C1 segment of cervical spinal cord (tissue), 14 donors: ENCODE data around the gene FPR1.

Source experiments
- DNase-seq, 14 donors: peaks; one replicate each; lab custom pipeline; 2025; lab: John Stamatoyannopoulos, UW

Gene FPR1, protein sequence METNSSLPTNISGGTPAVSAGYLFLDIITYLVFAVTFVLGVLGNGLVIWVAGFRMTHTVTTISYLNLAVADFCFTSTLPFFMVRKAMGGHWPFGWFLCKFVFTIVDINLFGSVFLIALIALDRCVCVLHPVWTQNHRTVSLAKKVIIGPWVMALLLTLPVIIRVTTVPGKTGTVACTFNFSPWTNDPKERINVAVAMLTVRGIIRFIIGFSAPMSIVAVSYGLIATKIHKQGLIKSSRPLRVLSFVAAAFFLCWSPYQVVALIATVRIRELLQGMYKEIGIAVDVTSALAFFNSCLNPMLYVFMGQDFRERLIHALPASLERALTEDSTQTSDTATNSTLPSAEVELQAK

GRCh38 chr19:51751655-51752054 lies at the start of gene FPR1:
Gene FPR1, minus strand, starts transcription at chr19:51751878. Its CDS starts 4,884 bp downstream, at chr19:51746994.
- DNase-seq: peak in 6 of 14 donors; percentile 3 to 30 (median 17)

DNA sequence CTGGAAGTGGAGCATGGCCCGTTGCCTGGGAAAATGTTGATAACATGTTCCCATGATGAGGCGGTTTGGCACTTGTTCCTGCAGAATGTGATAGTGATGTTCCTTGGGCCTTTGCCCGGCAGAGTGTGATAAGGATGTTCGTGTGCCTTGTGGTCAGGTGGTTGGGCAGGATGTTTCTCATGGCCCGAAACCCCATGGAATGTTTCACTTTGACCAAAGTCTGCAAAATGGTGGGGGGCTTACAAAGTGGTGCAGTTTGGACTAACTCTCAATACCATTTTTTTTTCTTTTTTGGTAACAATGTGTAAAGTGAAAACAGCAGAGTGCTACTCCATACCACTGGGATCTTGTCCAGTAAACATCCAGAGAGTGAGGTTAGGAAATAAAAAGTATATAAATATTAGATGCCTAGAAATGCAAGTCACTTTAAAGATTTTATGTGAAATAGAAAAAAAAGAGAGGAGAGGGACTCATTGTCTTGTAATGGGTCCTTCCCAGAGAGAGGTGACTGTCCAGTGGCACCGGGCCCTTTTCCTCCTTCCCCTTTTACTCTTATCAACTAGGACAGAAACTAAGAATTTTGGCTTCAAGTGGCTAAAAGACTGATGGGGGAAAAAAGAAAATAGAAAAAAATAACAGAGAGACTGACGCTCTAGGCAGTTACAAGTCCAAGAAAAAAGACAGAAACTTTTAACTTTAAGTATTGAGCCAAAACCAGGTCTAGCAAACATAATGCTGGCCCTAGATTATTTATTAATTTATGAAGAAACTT lies 49.0 kb upstream of the FPR1 start:
- no peak for DNase-seq

DNA sequence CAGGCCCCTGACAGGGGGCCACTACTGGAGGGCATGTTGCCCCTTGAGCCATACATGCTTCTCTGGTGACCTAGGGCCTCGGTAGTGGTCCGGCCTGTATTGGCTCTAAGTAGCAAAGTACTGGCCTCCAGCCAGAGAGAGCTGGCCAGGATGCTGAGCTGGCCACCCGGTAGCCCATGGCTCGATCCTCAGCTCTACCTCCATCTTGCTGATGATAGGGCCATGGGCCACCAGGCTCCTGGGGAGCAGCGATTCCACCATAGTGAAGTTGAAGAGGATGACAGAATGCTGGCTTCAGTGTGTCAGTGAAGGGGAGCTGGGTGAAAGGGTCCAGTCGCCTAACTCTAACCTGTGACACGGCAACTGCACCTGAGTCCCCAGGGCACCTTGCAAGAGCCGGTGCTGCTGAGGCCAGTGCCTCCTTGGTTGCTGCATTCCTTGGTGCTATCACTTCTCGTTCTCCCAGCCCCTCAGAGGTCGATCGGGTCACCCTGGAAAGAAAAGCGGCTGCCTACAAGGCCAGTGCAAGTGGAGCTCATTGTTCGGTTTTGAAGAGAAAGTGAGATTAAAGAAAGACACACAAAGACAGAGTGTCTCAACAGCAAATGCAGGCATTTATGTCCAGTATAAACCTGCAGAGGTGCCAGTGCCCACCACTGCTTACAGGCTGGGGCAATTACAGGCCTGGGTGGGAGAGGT lies 48.2 kb upstream of the FPR1 start:
- DNase-seq: no peak

DNA sequence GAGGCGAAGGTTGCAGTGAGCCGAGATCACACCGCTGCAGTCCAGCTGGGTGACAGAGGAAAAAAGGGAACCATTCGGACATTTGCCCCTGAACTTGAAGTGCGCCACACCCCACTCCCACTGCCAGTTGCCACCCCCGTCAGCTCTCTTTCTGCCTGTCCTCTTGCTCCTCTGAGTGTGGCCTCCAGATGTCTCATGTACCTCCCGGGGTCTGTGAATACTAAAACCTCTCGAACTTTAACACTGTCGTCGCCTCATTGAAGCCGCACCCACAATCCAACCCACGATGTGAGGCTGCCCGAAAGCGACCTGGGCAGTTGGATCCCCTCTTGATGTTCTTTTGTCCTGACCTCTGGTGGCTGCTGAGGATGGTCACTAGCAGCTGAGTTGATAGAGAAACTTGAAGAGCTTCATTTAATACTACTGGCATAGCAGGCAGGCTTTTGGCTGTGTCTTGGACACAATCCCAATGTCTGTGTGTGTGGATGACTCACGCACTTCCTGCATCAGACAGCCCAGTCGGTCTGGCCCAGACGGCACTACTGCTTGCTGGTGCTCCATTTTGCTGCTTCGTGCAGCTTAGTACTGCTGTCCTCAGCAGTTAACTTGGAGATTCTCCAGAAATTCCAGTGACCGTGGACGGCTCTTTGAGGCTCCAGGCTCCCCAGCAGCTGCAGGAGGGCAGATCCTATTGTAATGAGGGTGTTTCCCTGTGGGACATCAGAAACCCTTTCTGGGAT lies 47.5 kb upstream of the FPR1 start:
- peak in 9 of 14 donors; percentile 20 to 65 (median 39) for DNase-seq

- no peak for DNase-seq
These were observed 46.4 kb upstream of the FPR1 start for GRCh38 chr19:51798062-51798461.

- no peak for DNase-seq
These were observed 45.8 kb upstream of the FPR1 start for GRCh38 chr19:51797480-51797879.

DNA sequence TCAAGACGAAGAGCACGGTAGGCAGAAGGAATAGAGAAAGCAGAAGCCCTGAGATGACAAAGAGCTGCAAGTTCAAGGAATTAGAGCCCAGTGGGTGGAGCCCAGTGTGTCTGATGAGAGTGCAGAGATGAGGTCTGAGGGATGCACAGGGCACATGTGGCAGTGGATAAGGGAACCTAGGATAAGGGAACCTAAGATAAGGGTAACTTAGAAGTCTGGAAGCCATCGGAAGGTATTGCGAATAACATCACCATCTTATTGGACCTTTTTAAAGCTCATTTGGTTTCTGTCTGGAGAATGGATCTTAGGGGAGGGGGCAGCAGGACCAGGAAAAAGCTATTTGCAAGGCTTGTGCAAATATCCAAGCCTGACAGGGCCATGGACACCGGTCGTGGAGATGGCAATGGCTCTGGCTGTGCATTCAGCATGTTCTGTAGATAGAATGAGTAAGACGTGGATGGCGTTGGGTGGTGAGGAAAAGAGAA lies 44.6 kb upstream of the FPR1 start:
- DNase-seq: no peak

DNA sequence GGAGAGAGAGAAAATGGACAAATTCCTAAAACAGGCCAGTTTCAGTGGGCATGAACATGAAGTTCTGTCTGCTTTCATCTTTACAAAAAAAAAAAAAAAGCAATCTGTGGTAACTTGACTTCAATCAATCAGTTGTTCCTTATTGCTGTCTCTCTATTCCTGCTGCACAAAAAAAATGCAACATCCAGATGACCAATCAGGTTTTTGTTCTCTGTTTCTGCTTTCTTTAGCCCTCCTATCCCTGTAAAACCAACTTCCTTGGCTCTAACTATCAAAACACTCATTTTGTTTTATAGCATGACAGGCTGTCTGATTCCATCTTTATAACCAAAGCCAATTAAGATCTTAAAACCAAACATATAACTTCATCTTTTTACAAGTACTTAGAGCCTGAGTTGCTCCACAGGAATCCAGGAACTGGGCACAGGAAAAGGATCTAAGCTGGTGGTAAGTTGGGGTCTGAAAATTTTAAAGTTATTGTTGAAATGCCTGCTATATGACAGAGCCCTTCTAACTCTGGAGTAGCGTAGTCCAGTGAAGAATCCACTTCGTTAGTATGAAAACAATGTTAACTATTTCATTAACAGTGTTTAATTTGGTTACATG lies 43.3 kb upstream of the FPR1 start, which contains the start of gene FPR3:
TSS of gene FPR3 (plus strand) at position 273 of the 606 bp plus-strand sequence. CDS start 28,592 bp downstream, outside the sequence.
- DNase-seq: no peak

DNA sequence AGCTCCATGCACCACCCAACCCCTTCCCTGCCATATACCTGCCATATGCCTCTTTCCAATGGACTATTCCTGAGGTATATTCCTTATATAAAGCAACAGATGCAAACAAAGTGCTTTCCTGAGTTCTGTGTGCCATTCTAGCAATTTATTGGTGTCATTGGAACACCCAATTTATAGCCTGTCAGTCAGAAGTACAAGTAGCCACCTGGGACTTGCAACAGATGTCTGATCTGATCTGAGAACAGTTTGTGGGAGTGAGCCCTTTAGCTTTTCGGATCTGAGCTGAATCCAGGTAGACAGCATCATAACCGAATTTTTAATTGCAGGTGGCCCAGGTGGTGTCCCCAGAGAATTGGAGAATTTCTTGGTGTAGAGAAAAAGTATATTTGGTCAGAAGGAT lies 42.3 kb upstream of the FPR1 start:
- DNase-seq: no peak

DNA sequence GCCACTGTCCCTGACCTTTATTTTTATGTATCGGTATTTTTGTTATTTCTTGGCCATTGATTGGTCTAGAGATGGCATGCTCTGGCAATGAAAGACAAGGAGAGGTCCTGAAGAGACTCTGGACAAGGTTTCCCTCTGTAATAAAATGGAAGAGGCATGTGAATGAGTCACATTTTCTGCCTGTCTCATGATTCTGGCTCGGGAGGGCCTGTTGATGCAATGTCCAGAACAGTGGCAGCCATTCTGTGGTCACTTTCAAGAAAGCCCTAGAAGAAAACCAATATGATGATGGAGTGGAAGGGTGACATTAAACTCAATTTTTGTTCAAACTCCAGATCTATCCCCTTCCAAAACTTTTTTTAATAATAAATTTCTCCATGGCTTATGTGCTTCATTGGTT lies 41.3 kb upstream of the FPR1 start:
- DNase-seq: no peak

DNA sequence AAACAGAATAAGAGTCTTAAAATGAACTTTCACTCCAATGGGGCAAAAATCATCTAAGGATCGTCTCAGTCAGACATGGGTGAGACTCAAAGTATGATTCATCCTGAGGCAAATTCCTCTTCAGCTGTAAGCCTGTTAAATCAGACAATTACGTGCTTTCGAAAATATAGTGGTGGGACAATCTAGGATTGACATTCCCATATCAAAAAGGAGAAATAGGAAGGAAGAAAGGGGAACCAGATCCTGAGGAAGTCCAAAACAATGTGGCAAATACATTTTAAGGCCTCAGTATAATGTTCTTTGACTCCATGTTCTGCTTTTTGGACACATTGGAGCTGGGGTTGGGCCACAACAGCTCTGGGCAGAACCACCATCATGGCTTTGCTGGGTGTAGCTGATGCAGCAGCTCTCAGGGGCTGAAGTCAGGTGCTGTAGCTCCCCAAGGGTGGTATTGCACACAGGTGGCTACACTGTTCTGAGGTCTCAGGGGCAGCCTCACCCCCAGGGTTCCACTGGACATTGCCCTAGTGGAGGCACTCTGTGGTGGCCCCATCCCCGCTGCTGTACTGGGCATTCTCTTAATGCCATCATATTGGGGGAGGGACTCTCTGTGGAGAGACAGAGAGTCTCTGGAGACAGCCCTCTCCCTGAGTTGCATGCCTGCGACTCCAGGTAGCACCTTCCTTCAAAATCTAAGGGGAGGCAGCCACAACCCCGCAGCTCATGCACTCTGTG lies 37.5 kb upstream of the FPR1 start:
- DNase-seq: no peak

GRCh38 chr19:51788029-51788428 lies 36.4 kb upstream of the FPR1 start:
- DNase-seq: no peak

DNA sequence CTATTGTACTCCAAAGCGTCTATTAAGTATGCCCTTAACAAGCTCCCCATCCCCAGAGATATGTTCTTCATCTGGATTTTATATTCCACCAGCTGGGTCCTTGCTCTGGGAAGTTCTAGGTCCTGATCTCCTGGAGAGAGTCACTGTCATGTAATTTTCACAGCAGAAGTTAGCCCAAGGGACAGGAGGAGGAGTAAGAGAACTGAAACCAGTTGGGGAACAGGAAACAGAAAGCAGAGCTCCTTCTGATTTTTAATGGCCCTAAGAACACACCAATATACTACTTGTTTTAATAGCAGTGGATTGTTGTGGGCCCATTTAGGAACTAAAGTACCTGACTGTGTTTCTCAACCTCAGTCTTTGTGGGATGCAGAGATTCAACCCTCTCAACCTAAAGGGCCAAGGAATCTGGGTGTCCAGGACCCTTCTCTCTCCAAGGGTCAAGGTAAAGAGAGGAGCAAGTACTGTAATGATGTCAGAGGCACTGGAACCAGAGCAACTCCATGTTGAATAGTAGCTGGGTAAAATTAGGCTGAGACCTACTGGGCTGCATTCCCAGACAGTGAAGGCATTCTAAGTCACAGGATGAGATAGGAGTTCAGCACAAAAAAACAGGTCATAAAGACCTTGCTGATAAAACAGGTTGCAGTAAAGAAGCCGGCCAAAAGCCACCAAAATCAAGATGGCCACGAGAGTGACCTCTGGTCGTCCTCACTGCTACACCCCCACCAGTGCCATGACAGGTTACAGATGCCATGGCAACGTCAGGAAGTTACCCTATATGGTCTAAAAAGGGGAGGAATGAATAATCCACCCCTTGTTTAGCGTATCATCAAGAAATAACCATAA lies 35.2 kb upstream of the FPR1 start:
- DNase-seq: peak in 1 of 14 donors; percentile 3

GRCh38 chr19:51784922-51785690 lies 33.4 kb upstream of the FPR1 start:
- DNase-seq: peak in 7 of 14 donors; percentile 3 to 22 (median 13)

DNA sequence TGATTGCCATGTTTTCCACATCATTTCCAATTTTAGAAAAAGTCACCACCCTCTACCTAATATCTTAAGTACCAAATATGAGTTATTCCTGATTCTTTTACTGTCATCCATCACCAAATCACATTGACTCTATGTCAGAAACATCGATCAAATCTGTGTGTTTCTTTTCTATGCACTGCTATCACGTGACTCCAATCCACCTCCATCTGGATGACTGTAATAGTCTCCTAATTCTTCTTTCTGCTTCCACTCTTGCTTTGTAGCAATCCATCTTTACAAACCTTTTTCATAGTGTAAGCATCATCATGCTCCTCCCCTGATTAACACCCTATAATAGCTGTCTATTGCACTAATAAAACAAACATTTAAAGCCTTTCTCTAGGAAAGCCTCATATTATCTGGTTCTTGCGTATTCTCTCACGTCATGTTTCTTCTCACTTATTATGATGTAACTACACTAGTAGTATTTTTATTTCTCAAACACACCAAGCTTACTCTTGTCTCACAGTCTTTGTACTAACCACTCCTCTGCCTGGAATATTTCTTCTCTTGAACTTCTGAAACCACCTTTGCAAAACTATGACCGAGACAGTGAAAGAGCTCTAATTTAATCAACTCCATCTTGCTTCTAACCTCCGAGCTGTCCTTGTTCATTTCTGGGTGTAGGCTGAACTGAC lies 32.6 kb upstream of the FPR1 start:
- no peak for DNase-seq

DNA sequence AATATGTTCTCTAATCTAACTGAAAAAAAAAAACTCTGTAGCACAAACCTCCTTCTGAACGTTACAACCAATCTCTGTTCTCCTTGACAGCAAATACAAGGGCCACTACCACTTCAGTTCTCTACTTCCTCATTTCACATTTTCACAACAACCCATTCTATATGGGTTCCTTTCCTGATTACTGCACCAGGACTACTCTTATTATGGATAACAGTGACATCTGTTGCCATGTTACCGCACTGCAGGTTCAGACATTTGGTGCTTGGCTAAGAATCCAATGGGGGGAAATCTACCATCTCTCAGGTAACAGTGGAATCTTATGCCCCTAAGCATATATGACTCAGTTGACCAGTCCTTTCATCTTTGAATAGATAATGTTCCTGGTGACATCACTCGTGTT lies 31.7 kb upstream of the FPR1 start:
- no peak for DNase-seq

DNA sequence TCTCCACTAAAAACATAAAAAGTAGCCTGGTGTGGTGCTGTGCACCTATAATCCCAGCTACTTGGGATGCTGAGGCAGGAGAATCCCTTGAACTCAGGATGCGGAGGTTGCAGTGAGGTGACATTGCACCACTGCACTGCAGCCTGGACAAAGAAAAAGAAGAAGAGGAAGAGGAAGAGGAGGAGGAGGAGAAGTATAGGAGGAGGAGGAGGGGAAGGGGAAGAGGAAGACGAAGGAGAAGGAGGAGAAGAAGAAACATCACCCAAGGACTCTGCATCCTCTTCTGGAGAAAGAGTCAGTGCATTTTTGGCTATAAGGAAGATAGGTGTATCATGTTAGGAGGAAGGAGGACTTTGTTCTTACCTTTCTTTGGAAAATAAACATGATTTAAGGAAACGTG lies 30.3 kb upstream of the FPR1 start:
- no peak for DNase-seq

DNA sequence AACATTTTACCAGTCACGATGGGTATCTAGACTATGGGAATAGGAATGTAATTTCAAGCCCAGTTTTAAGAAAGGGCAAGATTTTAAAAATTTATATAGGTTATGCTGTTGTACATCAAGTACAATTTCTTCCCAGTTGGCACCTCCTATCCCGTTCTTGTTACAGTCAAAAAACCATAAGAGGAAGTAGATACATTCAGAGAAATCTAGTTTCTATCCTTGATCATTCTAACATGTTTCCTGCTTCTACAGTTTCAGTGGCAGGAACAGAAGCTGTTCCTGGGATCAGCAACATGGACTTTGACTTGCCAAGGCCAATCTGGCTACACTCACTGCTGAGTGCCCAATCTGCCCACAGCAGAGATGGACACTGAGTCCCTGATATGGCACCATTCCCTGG lies 28.6 kb upstream of the FPR1 start:
- no peak for DNase-seq
